Stimulated activated CD4-positive, alpha-beta T cell treated with anti-CD3 and anti-CD28 coated beads, Interleukin-12 subunit alpha, Interleukin-12 subunit beta, amount 100 ng/mL, for 48 hours (primary cell): ENCODE data around the gene SNX33.
"Not testable (repeated sequence)": the region's sequence is repeated elsewhere in the genome, so short reads cannot be mapped to it uniquely, and the experiment has no call there.

Experiments
- DNase-seq, 3 donors: peaks; one replicate each; pipeline ENCODE4 v3.0.0-alpha.2; 2020; ENCODE audit warnings: low read depth in 2 of 3, low spot score in 1 of 3

Gene SNX33

DNA sequence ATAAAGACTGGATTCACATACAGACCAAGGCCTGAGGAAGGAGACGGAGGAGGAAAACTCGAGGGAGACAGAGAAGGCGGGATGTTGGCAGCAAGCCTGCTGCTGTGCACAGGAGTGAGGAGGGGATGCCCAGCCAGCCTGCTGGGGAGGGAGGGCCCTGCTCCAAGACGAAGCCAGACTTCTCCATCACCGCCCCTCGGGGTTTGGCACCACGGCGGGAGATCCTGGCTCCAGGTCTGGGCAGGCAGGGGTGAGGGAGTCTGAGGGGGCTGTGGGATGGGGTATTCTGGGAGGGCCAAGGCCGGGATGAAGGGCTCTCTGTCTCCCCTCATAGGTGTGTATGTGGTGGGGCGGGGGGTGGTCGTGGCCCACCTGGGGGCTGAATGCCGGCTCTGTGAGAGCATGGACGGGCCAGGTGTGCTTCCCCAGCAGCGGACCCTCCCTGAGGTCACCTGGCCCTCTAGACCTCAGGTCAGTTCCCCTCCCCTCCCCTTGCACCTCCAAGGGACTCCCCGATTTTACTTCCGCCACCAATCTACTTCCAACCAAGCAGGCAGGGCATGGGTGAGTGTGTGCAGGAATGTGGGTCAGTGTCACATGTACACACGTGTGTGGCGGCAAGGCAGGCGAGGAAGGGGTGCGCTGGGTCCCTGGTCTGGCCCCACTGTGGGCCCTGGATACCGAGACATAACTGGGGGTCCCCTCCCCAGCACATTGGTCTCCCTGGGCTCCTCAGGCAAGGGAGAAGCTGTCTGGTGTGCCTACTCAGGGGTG lies 50.4 kb downstream of the SNX33 start:
- DNase-seq, result not testable (repeated sequence)

DNA sequence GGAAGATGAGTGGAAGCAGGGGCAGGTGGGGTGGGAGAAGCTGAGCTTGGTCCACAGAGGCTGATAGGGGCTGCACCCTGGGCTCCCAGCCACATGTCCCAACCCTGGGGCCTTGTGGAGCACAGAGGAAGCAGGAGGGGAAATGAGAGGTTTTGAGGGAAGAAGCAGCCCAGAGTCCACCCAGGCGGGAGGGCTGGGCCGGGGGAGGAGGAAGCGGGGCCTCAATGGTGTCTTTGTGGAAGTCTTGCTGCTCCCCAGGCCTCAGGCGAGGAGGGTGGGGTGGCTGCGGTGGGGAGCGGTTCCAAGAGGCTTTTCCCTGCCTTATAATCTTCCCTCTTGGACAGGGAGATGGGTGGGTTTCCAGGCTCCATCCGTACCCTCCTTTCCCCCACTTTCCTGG lies 51.8 kb downstream of the SNX33 start:
- not testable (repeated sequence) for DNase-seq

DNA sequence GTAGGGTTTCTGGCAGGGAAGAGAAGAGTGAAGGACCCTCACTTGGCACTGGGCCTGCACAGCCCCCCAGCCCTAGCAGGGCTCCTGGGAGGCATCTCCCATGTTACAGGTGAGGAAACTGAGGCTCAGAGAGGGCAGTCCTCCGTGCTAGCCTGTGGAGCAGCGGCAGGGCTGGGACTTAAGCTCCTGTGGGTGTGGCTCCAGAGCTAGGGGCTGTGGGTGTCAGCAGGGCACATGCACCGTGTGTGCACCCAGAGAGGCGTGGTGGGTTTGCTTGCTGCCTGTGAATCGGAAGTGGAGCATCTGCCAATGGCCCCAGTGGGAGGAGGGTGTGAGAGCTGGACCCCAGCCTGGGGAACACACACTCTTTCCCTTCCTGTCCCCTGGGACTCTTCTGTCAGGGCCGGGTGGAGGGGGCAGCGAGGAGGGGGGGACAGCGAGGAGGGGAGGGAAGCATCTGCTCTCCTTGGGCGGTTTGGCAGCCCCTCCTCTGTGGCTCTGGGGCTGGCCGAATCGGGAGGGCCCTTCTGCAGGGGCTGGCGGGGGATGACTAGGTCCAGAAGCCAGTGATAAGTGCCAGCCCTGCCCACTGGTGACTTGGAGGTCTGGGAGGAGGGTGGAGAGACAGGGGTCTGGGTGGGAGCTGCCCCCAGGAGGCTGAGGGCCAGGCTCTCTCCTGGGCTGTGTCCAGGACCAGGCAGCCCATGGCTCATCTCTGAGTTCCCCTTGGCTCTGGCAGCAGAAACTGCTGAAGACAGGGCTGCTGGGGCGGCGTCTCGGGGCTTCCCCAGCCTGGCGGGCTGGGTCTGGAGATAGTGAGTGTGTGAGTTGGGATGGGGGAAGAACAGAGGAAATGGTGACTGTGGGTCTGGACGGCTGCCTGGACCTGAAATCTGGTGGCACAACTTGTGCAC lies 52.5 kb downstream of the SNX33 start:
- DNase-seq, result not testable (repeated sequence)

DNA sequence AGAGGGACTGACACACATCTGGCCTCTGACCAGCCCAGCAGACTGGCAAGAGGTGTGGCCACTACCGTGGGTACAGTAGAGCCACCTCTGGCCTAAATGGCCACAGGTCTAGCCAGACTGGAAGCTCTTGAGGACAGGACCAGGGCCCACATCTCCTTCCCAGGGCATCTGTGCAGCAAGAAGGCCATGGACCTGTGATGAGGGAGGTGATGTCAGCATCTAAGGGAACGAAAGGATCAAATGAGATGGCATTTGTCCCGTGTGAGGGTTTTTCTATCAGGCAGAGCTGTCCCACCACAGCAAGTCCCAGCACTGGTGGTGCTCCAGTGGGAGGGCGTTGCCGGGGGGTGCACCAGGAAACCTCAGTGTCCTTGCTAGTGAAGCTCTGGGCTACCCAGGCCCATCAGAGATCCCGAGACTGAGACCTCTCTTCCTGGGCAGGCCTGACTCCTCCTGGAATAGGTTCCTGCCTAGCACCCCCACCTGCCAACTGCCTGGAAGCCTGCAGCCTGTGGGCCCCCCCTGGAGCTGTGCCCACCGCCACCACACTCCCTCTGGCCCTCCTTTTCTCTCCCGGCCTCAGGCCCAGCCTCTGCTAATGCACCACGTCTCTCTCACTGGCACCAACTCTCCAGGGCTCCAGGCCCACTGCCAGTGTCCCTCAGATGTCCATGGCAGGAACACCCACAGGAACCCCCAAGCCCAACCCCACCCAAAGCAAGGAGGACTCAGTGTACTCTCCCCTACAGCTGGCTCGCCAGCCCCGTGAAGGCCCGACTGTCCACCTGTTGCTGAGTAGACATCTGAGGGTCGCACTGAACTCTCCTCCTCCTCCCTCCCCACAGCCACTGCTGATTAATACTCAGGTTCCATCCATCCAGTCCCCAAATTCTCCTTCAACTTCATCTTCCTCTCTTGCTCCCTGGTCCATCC lies 53.6 kb downstream of the SNX33 start:
- DNase-seq, result not testable (repeated sequence)

DNA sequence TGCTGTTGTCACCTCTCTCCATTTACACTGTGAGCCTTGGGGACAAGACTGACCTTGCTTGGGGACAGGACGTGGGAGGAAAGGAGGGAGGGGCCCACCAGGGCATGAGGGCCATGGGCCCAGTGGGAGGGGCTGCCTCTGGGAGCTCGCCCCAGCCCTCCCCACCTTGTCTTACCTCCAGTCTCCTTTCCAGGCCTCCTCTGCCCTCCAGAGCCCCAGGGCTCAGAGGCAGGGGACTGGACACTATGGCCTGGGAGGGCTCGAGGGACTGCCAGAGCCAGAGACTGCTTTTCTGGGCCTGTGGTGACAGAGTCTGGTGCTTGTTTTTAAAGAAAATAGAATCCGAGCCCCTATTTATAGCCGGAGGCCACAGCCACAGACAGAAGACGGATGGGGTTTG lies 54.7 kb downstream of the SNX33 start:
- no peak for DNase-seq

DNA sequence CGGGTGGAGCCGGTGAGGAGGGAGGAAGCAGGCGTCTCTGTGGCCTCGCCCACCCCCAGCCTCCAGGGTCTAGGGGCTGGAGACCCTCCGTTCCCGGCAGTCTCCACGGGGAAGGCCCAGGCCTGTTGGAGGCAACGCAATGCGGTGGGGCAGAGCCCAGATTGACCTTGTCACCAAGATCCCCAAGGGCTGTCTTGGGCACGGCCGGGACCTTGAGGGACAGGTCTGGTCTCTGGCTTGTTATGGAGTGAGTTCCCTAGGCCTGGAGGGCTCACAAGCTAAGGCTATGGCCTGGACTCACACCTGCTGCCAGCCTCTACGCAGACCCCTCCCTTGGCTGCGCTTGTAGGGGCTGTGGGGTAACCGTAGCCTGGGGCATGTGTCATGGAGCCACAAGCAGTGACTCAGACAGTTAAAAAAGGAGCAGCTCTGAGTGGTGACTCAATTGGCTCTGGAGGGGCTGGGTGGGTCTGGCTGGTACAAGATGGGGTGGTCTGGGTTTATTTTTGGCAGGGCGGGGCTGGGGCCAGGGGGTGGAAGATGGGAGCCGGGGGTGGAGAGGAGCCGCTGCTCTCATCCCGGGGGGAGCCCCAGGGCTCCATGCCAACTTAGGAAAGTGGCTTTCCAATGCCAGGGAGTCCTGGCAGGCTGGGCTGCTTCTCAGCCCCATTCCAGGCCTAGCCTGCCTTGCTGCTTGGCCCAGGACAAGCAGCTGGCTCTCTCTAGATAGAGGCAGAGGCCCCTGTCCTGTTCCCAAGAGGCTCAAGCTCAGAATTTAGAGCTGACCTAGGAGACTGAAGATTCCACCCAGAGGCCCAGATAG lies 55.9 kb downstream of the SNX33 start:
- DNase-seq, result not testable (repeated sequence)

DNA sequence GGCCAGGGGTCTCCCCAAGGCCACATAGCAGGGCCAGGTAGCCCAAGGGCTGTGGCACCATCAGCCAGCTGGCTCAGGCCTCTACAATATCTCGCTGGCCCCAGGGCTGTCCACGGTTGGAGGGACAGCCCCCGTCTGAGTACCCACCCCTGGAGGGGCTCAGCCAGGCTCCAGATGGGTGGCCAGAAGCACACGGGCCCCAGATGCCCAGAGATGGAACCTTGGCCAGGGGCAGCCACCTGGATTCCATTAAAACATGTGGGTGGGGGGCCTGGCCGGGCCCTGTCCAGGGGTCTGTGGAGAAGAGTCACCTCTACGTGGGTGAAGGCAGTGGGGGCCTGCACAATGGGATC lies 56.5 kb downstream of the SNX33 start:
- no peak for DNase-seq

DNA sequence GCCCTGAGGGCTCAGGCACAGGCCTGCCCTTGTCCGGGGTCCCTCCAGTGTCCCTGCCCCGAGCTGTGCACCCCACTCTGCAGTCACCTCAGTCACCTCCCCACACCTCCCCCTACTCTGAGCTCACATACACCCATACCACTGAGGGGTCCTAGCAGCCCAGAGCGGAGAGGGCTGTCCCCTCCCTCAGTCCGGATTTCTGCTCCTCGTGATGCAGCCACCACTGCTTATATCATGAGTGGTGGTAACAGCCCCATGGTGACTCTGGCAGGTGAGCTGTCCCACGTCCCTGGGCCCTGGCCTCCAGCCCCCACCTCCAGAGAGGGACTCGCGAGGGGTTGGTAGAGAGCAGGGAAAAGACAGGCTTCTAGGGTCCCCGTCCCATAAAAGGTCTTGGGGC lies 56.9 kb downstream of the SNX33 start:
- DNase-seq, result no peak

DNA sequence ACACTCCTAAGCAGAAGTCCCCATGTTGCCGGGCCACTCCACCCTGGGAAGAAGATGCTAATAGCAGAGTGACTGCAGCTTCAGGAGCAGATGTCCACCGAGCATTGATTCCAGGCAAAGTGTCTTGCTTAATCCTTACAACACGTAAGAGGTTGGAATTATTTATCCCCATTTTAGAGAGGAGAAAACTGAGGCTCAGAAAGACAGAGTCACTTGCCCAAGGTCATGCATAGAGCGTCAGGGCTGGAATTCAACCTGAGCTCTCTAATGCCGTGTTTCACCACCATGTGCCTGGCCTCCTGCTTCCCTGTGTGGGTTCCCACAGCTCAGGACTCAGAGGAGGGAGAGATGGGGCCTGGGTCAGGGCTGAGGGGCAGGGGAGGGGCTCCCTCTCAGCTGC lies 57.7 kb downstream of the SNX33 start:
- not testable (repeated sequence) for DNase-seq

DNA sequence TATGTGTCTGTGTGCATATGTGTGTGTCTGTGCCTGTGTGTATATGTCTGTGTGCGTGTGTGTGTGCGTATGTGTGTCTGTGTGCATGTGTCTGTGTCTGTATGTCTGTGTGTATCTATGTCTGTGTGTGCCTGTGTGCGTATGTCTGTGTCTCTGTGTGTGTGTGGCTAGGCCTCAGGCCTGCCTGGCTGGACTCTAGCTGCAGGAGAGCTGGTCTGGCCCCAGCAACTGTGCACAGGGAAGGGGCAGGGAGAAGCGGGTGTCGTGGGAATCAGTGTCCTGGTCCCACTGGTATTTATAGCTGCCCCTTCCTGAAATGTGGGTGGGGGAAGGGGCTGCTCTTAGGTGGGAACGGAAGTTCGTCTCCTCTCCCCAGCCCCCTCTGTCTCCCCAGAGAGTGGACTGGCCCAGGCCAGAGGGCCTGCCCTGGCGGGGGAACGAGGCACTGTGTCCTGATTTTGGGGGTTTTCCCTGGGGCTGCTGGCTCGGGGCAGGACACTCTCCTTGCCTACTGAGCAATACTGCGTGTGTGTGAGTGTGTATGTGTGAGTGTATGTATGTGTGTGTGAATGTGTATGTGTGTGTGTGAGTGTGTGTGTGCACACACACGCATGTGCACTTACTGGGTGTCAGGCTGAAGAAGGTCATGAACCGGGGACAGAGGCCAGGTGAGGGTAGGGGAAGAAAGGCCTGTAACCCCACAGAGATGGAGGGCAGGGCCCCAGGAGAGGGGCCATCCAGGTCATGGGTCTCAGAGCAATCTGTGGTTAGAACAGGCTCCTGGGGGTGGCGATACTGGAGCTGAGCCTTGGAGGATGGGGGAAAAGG lies 58.4 kb downstream of the SNX33 start:
- no peak for DNase-seq

DNA sequence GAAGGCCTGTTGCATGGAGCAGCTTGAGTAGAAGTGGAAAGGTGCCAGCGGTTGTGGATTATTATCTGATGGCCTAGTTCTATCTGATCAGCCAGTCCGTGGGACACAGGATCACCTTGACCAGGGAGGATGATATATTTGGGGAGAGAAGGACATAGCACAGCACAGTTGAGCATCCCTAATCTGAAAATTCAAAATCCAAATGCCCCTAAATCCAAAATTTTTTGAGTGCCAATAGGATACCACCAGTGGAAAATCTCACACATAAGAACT lies 58.9 kb downstream of the SNX33 start:
- no peak for DNase-seq

DNA sequence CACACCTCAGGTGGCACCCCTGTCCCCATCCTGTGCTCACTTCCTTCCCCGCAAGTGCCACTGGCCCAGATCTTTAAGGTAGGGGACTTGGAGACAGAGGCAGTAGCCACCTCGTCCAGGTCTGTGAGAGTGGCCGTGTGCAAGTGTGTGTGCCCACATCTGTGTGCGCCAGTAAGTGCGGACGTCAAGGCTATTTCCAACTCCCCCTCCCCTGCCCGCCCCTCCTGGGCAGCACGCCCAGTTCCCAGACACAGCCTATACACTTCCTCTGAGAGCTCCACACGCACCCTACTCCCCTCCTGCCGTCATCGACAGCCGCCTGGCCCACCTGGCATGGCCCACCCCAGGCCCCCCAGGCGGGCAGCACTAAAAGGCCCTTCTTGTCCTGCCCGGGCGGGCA lies 61.7 kb downstream of the SNX33 start:
- not testable (repeated sequence) for DNase-seq

DNA sequence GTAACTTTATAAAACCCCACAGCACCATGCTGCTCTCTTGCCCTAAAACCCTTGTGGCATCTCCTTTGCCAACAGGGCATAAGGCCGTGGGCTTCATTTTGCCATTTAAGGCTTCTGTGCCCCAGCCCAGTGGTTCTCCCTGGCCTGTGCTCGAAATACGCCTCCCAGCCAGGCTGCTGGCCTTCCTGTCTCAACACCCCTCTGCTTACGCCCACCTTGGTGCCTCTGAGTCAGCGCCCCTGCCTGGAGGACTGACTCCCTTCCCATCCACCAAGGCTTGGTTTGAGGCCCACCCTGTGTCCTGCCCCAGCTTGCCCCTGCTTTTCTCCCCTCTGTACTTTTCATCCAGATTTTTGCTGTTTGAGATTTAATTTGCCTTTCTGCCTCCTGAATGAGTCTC lies 63.2 kb downstream of the SNX33 start:
- not testable (repeated sequence) for DNase-seq

DNA sequence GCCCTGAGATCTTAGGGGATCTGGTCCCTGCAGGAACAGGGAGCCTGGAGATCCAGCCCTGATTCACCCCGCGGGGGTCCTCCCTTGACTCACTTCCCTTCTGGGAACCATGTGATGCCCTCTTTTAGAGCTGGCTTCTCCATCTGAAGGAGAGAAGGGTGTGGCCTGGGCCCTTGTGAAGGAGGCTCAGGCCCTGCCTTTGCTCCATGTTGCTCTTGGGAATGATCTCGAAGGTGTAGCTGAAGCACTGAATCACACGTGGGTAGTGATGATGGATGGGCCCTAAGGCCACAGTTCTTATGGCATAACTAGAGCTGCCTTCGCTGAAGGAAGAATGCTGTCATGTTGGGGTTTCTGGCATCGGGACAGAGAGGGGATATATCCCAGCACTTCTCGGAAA lies 63.8 kb downstream of the SNX33 start:
- DNase-seq, result not testable (repeated sequence)
